ENCODE data around the gene TECR.
"Not testable (repeated sequence)": the region's sequence is repeated elsewhere in the genome, so short reads cannot be mapped to it uniquely, and the experiment has no call there.

Gene TECR

GRCh38 chr19:14599548-14600147 is 70.3 kb downstream of the TECR start:
- no peak for DNase-seq

DNA sequence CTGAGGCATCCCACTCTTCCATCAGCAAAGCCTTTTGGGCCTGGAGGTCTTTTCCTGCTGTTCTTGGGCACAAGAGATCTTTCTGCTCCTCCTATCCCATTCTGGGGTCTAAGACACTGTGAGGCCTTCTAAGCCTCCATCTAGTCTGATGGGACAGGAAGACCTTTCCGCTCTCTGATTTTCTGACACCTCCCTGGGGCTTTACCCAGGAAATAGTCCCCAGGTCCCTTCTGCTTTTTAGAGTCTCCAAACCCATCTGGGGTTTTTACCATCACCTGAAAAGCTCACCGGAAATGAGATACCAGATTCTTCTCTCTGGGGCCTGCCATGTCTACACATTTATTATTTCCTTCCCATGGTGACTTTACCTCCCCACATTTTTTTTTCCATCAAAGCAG is 74.6 kb downstream of the TECR start:
- no peak for DNase-seq

DNA sequence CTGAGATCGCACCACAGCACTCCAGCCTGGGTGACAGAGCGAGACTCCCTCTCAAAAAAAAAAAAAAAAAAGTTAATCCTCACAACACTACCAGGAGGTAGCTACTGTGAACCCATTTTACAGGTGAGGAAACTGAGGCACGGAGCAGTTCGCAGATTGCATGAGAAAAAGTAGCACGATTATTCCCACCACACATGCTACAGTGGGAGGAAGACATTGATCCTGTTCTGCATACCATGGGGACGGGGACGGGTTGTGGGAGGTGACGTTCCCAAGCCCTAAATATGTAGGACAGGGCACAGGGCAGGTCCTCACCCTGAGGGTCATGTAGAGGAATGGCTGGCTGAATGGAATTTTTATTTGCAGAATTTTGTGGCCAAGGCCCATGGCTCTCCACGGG is 77.2 kb downstream of the TECR start:
- DNase-seq = no peak

GRCh38 chr19:14611051-14611450 is 81.7 kb downstream of the TECR start:
- no peak for DNase-seq

DNA sequence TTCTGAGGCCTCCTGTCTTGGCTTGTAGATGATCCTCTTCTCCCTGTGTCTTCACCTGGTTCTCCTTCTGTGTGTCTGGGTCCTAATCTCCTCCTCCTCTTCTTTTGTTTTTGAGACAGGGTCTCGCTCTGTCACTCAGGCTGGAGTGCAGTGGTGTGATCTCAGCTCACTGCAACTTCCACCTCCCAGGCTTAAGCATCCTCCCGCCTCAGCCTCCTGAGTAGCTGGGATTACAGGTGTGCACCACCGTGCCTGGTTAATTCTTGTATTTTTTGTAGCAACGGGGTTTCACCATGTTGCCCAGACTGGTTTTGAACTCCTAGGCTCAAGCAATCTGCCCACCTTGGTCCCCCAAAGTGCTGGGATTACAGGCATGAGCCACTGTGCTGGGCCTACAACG is 82.8 kb downstream of the TECR start:
- DNase-seq = not testable (repeated sequence)

DNA sequence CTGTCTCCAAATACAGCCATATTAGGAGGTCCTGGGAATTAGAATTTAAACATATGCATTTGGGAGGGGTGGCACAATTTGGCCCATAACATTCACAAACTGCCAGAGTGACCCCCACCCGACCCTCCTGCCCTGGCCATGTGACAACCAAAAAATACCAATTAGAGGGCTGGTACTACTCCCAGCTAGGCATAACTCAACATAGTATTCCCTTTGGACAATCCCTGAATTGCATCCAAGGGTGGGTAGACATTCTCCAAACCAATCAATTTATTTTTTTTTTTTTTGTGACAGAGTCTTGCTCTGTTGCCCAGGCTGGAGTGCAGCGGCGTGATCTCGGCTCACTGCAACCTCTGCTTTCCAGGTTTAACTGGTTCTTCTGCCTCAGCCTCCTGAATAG is 83.3 kb downstream of the TECR start:
- DNase-seq = no peak

DNA sequence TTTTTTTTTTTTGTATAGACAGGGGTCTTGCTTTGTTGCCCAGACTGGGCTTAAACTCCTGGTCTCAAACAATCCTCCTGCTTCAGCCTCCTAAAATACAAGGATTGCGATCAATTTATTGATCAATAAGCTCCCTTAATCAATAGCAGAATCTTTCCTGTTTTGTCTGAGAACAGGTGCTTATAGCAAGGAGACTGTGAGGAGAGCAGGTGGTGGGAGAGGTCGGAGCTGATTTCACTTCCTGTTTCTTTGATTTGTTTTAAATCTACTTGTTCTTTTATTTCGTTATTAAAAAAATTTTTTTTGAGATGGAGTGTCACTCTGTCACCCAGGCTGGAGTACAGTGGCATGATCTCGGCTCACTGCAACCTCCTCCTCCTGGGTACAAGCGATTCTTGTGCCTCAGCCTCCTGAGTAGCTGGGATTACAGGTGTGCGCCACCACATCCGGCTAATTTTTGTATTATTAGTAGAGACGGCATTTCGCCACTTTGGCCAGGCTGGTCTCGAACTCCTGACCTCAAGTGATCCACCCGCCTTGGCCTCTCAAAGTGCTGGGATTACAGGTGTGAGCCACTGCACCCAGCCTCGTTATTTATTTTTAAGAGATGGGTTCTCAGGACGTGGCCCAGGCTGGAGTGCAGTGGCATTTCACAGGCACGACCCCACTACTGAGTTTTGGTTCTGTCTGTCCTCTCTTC is 84.2 kb downstream of the TECR start:
- not testable (repeated sequence) for DNase-seq

GRCh38 chr19:14614099-14614412 is 84.7 kb downstream of the TECR start:
- no peak for DNase-seq
